ENCODE data around the gene CORO1C. TPM values are rescaled to one million over a fixed set of nuclear protein-coding genes. Genes with fewer than 3 reads are reported as not detected.

CORO1C gene
- total RNA-seq, 1 donor from 2014 or later: 189 TPM

DNA sequence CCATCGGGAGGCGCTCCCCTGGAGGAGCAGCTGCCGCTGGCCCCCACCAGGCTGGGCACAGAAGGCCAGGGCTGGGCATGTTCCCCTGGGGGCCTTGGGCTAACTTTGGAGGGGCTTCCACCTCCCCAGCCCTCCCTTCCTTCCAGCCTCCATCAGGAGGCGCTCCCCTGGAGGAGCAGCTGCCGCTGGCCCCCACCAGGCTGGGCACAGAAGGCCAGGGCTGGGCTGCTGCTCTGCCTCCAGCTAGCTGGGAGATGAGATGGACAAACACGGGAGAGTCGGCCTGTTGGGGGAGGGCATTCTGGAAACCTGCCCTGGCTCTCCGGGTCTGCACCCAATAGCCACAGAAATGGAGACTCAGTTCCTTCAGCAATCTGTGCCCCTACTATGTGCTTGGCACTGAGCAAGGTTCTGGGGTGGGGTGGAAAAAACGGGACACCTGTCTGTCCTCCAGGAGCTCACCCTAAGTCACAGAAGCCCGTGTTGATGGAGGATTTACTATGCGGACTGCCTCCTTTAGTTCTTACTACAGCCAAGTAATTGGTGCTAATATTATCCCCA lies 39.0 kb upstream of the CORO1C start:
- Histone ChIP-seq H3K27me3 (no peaks in the 10 kb centered on the region), H3K4me1 (peaks cover 27% of the 10 kb centered on the region), H3K4me3 (no peak overlapping the region), H3K9me3 (no peaks in the 10 kb centered on the region), H3K36me3 (no peaks in the 10 kb centered on the region), H3K27ac (no peak overlapping the region)
- intact Hi-C loops (cut with DNase I): no loop called here
- no peak for DNase-seq (ENCODE audit: extremely low spot score in 2 of 2)
- TF ChIP-seq, protein P1, sequence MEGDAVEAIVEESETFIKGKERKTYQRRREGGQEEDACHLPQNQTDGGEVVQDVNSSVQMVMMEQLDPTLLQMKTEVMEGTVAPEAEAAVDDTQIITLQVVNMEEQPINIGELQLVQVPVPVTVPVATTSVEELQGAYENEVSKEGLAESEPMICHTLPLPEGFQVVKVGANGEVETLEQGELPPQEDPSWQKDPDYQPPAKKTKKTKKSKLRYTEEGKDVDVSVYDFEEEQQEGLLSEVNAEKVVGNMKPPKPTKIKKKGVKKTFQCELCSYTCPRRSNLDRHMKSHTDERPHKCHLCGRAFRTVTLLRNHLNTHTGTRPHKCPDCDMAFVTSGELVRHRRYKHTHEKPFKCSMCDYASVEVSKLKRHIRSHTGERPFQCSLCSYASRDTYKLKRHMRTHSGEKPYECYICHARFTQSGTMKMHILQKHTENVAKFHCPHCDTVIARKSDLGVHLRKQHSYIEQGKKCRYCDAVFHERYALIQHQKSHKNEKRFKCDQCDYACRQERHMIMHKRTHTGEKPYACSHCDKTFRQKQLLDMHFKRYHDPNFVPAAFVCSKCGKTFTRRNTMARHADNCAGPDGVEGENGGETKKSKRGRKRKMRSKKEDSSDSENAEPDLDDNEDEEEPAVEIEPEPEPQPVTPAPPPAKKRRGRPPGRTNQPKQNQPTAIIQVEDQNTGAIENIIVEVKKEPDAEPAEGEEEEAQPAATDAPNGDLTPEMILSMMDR (IDR thresholded peaks at IDR 0.05): no peak
- TF ChIP-seq POLR2AphosphoS5 (IDR thresholded peaks at IDR 0.05; ENCODE audit: insufficient read depth in 1 of 2, low read depth in 1 of 2): no peak
- no peak for TF ChIP-seq POLR2A (IDR thresholded peaks at IDR 0.05)

DNA sequence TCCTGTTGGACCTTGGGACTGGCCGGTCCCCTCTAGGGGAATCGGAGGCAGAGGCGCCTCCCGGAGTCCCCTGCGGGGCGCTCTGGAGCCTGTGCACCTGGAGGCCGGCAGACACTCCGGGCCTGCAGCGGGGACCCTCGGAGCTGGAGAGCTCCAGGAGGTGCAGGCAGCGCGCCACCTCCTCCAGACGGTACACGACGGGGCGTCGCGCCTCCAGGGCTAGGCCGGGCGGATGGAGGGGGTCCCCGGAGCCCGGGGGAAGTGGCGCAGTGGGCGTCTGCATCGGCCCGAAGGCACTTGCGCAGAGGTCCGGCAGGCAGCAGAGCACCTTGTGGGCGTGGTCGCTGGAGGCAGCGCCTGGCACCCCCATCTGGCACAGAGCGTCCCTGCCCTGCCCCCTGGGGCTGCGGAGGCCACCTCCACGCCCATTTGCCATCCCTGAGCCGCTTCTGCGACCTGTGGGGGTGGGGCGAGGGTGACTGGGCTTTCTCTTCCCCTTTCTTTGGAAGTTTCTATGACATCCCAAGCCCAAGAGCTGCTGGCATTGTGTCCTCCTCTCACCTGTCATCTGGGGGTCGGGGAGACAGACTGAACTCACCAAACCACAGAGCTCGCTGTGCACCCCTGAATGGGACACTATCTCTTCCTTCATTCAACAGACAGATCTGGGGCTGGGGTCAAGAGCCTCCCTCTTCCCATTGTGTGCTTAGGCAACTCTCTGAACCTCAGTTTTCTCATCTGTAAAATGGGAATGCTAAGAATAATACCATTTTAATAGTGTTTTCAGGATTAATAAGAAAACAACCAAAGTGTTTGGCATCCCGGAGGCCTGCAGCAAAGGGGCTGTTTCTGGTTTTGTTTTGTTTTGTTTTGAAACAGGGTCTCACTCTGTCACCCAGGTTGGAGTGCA lies 37.5 kb upstream of the CORO1C start:
- intact Hi-C loops (cut with DNase I): no loop called here
- H3K4me3 ChIP-seq: peak overlapping the region; percentile 10 to 28
- H3K9me3 ChIP-seq: no peaks in the 10 kb centered on the region
- no peak for TF ChIP-seq POLR2A (IDR thresholded peaks at IDR 0.05)
- TF ChIP-seq, protein P1 (IDR thresholded peaks at IDR 0.05): no peak
- TF ChIP-seq POLR2AphosphoS5 (IDR thresholded peaks at IDR 0.05; ENCODE audit: insufficient read depth in 1 of 2, low read depth in 1 of 2): peak in 1 of 2 donors; percentile 24
- no peaks in the 10 kb centered on the region for H3K36me3 ChIP-seq
- DNase-seq (ENCODE audit: extremely low spot score in 2 of 2): no peak
- no peak overlapping the region for H3K27ac ChIP-seq
- peaks cover 15% of the 10 kb centered on the region for H3K4me1 ChIP-seq
- no peaks in the 10 kb centered on the region for H3K27me3 ChIP-seq

DNA sequence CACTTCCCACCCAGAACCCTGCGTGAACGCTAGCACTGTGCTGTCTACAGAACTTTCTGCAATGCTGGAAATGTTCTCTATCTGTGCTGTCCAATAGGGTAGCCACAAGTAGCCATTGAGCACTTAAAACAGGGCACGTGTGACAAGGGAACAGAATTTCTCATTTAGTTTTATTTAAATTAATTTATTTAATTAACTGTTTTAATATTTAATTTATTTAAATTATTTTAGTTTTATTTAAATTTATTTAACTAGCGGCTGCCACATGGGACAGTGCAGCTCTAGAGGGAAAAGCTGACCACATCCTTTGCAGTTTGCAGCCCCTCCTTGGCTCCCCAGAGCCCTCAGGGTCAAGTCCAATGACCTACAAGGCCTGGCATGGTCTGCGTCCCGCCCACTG lies 35.0 kb upstream of the CORO1C start:
- Histone ChIP-seq H3K4me3 (no peak overlapping the region), H3K4me1 (peaks cover 6% of the 10 kb centered on the region), H3K27ac (no peak overlapping the region), H3K27me3 (no peaks in the 10 kb centered on the region), H3K36me3 (no peaks in the 10 kb centered on the region), H3K9me3 (no peaks in the 10 kb centered on the region)
- DNase-seq (ENCODE audit: extremely low spot score in 2 of 2): no peak
- intact Hi-C loops (cut with DNase I): no loop called here
- TF ChIP-seq POLR2AphosphoS5 (IDR thresholded peaks at IDR 0.05; ENCODE audit: insufficient read depth in 1 of 2, low read depth in 1 of 2) (no peak), POLR2A (IDR thresholded peaks at IDR 0.05) (no peak)
- TF ChIP-seq, protein P1 (IDR thresholded peaks at IDR 0.05): no peak

DNA sequence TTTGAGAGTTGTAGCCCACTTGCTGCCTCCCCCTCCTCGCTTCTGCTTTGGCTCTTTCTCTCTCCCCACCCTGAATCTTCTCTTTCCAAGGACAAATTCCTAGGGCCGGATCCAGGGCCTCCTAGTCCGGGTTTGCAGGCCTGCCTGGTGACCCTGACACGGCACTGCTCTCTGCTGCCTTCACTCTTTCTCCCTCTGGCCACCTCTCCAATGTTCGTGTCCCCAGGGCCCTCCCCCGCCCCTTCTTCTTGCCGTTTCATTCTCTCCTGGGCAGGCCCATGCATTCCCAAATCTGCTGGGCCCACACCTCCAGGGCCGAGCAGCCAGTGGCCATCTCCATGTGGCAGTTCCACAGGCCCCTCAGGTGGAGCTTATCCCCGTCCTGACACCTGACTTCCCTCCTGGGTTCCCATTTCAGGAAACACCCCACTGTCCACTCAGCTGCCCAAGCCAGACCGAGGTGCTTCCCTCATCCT lies 34.0 kb upstream of the CORO1C start:
- TF ChIP-seq, protein P1 (IDR thresholded peaks at IDR 0.05): no peak
- TF ChIP-seq POLR2A (IDR thresholded peaks at IDR 0.05): no peak
- no peak for TF ChIP-seq POLR2AphosphoS5 (IDR thresholded peaks at IDR 0.05; ENCODE audit: insufficient read depth in 1 of 2, low read depth in 1 of 2)
- intact Hi-C loops (cut with DNase I): no loop called here
- DNase-seq (ENCODE audit: extremely low spot score in 2 of 2): no peak

More for the DNA sequence above, 34.0 kb upstream of the CORO1C start:
- no peaks in the 10 kb centered on the region for H3K27me3 ChIP-seq
- no peaks in the 10 kb centered on the region for H3K36me3 ChIP-seq
- H3K4me3 ChIP-seq: no peak overlapping the region
- peaks cover 6% of the 10 kb centered on the region for H3K4me1 ChIP-seq
- no peaks in the 10 kb centered on the region for H3K9me3 ChIP-seq
- H3K27ac ChIP-seq: no peak overlapping the region
